GM12891 (cell line): Measurements from ENCODE around the gene TBCD.
A peak's percentile ranks its signal among the peaks of the same experiment; 100 is the strongest.

ENCODE experiments used
- PAX5 ChIP-seq: IDR thresholded peaks from 2 replicates; pipeline ENCODE4 v1.6.1; 2011; ENCODE audit warnings: low read length, moderate library complexity, mild to moderate bottlenecking; ENCODE audit not compliant: insufficient read depth, severe bottlenecking
- POLR2A ChIP-seq: IDR thresholded peaks from 2 replicates; pipeline ENCODE4 v1.6.1; 2011; ENCODE audit warnings: low read depth, low read length, control low read depth
- POLR2AphosphoS5 ChIP-seq: IDR thresholded peaks from 2 replicates; pipeline ENCODE4 v1.6.1; 2011; ENCODE audit warnings: low read depth, low read length, control low read depth
- POU2F2 ChIP-seq: IDR thresholded peaks from 2 replicates; pipeline ENCODE4 v1.6.1; 2011; ENCODE audit warnings: low read depth, mild to moderate bottlenecking, control low read depth, low read length, moderate library complexity
- SPI1 ChIP-seq: IDR thresholded peaks from 2 replicates; pipeline ENCODE4 v1.6.1; 2011; ENCODE audit warnings: low read depth, low read length, control low read depth
- TAF1 ChIP-seq: IDR thresholded peaks from 2 replicates; pipeline ENCODE4 v1.6.1; 2011; ENCODE audit warnings: low read depth, low read length, control low read depth

DNA sequence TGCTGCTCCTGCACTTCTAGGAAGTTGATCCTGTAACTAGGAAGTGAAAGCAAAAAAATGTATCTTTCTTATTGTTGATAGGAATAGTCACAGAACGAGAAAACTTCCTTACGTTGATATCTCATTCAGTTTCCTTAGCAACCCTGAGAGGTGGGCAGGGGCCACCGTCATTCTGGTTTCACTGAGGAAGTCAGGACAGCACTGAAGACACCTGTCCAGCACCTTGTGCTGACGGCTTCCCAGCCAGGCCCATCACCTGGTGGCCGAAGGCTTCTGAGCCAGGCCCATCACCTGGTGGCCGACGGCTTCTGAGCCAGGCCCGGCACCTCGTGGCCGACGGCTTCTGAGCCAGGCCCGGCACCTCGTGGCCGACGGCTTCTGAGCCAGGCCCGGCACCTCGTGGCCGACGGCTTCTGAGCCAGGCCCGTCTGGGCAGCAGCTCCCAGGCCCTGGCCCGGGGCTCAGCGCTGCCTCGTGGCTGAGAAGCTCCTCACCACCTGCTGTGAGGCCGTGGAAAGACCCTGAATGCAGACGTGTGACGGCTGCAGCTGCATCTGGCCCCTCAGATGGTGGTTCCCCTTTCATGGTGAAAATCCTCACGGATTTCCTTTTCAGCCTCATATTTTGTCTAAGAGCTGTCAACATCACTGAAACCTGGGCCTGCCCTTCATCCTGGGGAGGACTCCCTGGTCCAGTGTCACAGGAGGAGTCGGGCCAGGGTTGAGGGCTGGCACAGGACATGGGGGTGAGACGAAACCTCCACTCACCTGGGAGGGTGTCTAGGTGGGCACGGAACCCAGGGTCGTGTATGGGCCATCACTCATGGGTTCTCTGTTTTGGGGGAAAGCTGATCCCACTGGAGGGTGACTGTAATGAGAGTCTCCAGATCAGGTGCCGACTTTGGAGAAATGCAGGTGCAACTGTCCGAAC, 121.0 kb downstream of the TBCD start:
- TF ChIP-seq POLR2A (no peak), POLR2AphosphoS5 (no peak), TAF1 (no peak), POU2F2 (no peak), SPI1 (peak; percentile 54; the same call in 1 of the 2 replicates), PAX5 (no peak)
